SK-N-SH treated with all-trans-retinoic acid at 6 μM for 48 hours (cell line): ENCODE data around the gene ANK3.

ENCODE experiments used
- ATAC-seq: fragments of 200-7000 bp; cut with Tn5 transposase; 3 replicates; pipeline ENCODE4 v1.9.1; 2020; ENCODE audit warnings: mild to moderate bottlenecking, moderate library complexity
- ARNTL ChIP-seq: fragments of 450-650 bp; formaldehyde crosslinking; IDR thresholded peaks from 2 replicates; pipeline ENCODE4 v1.5.0; 2020; ENCODE audit warnings: low read depth, mild to moderate bottlenecking, moderate library complexity, borderline replicate concordance
- ESRRG ChIP-seq: fragments of 250-450 bp; sonication (Bioruptor Pico); IDR thresholded peaks from 2 replicates; pipeline ENCODE4 v1.6.1; 2021; ENCODE audit warnings: mild to moderate bottlenecking
- GLIS3 ChIP-seq: fragments of 250-450 bp; sonication (Bioruptor Pico); IDR thresholded peaks from 2 replicates; pipeline ENCODE4 v1.5.0; 2020; ENCODE audit warnings: mild to moderate bottlenecking, moderate library complexity
- ISL1 ChIP-seq: fragments of 250-450 bp; sonication (Bioruptor Pico); IDR thresholded peaks from 2 replicates; pipeline ENCODE4 v2.1.2; 2022; ENCODE audit warnings: mild to moderate bottlenecking, moderate library complexity
- PPARA ChIP-seq: fragments of 250-450 bp; sonication (Bioruptor Pico); IDR thresholded peaks from 2 replicates; pipeline ENCODE4 v1.5.0; 2020; ENCODE audit warnings: mild to moderate bottlenecking, borderline replicate concordance
- RARB ChIP-seq: fragments of 250-450 bp; sonication (Bioruptor Pico); IDR thresholded peaks from 2 replicates; pipeline ENCODE4 v1.8.0; 2021; ENCODE audit warnings: mild to moderate bottlenecking, moderate library complexity
- SNAI2 ChIP-seq: fragments of 250-450 bp; sonication (Bioruptor Pico); IDR thresholded peaks from 2 replicates; pipeline ENCODE4 v1.5.0; 2020; ENCODE audit warnings: mild to moderate bottlenecking, moderate library complexity
- TCF4 ChIP-seq: fragments of 250-450 bp; sonication (Bioruptor Pico); IDR thresholded peaks from 2 replicates; pipeline ENCODE4 v1.8.0; 2021; ENCODE audit warnings: mild to moderate bottlenecking, moderate library complexity, borderline replicate concordance
- ZC3H10 ChIP-seq: fragments of 250-450 bp; sonication (Bioruptor Pico); IDR thresholded peaks from 2 replicates; pipeline ENCODE4 v1.5.1; 2021; ENCODE audit warnings: mild to moderate bottlenecking, moderate library complexity
- ZFP3 ChIP-seq: fragments of 250-450 bp; sonication (Bioruptor Pico); IDR thresholded peaks from 2 replicates; pipeline ENCODE4 v1.5.0; 2020; ENCODE audit warnings: mild to moderate bottlenecking, moderate library complexity
- ZFP30 ChIP-seq: fragments of 450-650 bp; formaldehyde crosslinking; IDR thresholded peaks from 2 replicates; pipeline ENCODE4 v1.5.0; 2022; ENCODE audit warnings: mild to moderate bottlenecking, moderate library complexity
- ZNF565 ChIP-seq: fragments of 450-650 bp; formaldehyde crosslinking; conservative IDR thresholded peaks from 2 replicates; pipeline ENCODE4 v1.5.0; 2020; ENCODE audit warnings: low read depth, mild to moderate bottlenecking, moderate library complexity
- ZNF70 ChIP-seq: fragments of 450-650 bp; formaldehyde crosslinking; IDR thresholded peaks from 2 replicates; pipeline ENCODE4 v1.5.0; 2020; ENCODE audit warnings: mild to moderate bottlenecking, moderate library complexity
- TF ChIP-seq, protein P1 (sequence below): fragments of 250-450 bp; sonication (Bioruptor Pico); IDR thresholded peaks from 2 replicates; pipeline ENCODE4 v1.5.1; 2021; ENCODE audit warnings: mild to moderate bottlenecking, moderate library complexity
- TF ChIP-seq, protein P2 (sequence below): fragments of 250-450 bp; sonication (Bioruptor Pico); IDR thresholded peaks from 2 replicates; pipeline ENCODE4 v1.8.0; 2020; ENCODE audit warnings: mild to moderate bottlenecking, moderate library complexity, borderline replicate concordance
- TF ChIP-seq, protein P3 (sequence below): fragments of 250-450 bp; sonication (Bioruptor Pico); IDR thresholded peaks from 2 replicates; pipeline ENCODE4 v1.8.0; 2021; ENCODE audit warnings: low read depth, mild to moderate bottlenecking, moderate library complexity, borderline replicate concordance
- TF ChIP-seq, protein P4 (sequence below): fragments of 250-450 bp; sonication (Bioruptor Pico); IDR thresholded peaks from 2 replicates; pipeline ENCODE4 v1.5.1; 2020; ENCODE audit warnings: low read depth, mild to moderate bottlenecking, moderate library complexity

ANK3 gene

DNA sequence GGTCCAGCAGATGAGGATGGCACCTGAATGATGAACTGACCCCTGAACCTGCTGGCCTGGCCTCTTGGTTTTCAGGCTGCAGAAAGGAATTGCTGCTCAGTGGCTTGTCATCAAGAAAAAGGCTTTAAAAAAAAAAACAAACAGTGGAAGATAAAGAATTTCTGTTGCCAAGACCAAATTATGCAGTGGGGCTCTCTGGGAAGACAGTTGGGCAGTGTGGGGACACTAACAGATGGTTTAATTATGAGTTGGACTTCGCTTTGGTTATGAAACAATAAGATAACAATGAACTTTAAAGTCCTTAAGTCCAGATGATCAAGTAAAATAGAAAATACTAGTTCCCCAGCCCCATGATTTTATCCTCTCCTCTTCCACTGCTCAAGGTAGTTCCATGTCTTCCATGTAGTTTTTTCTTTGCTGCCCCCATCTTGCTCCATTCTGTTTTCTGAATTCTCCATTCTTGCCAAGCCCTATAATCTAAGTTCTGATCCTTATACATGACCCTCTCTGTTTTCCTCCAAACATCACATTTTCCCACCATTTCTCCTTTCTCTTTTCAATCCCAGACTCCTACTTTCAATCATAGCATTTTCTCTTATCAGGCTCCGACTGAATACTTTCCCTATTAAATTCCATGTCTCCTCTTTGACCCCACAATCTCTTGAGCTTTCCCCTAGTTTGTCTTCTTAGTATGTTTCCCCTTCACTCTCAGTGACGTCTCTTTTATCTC is 52.6 kb downstream of the ANK3 start:
- no peak for ATAC-seq
- TF ChIP-seq, protein P1, sequence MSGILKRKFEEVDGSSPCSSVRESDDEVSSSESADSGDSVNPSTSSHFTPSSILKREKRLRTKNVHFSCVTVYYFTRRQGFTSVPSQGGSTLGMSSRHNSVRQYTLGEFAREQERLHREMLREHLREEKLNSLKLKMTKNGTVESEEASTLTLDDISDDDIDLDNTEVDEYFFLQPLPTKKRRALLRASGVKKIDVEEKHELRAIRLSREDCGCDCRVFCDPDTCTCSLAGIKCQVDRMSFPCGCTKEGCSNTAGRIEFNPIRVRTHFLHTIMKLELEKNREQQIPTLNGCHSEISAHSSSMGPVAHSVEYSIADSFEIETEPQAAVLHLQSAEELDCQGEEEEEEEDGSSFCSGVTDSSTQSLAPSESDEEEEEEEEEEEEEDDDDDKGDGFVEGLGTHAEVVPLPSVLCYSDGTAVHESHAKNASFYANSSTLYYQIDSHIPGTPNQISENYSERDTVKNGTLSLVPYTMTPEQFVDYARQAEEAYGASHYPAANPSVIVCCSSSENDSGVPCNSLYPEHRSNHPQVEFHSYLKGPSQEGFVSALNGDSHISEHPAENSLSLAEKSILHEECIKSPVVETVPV (CRISPR knock-in tag) = no peak
- TF ChIP-seq ZNF70 = no peak
- TF ChIP-seq ZFP30 = no peak
- TF ChIP-seq, protein P2, sequence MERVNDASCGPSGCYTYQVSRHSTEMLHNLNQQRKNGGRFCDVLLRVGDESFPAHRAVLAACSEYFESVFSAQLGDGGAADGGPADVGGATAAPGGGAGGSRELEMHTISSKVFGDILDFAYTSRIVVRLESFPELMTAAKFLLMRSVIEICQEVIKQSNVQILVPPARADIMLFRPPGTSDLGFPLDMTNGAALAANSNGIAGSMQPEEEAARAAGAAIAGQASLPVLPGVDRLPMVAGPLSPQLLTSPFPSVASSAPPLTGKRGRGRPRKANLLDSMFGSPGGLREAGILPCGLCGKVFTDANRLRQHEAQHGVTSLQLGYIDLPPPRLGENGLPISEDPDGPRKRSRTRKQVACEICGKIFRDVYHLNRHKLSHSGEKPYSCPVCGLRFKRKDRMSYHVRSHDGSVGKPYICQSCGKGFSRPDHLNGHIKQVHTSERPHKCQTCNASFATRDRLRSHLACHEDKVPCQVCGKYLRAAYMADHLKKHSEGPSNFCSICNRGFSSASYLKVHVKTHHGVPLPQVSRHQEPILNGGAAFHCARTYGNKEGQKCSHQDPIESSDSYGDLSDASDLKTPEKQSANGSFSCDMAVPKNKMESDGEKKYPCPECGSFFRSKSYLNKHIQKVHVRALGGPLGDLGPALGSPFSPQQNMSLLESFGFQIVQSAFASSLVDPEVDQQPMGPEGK = no peak
- TF ChIP-seq ISL1 (CRISPR knock-in tag) = no peak

DNA sequence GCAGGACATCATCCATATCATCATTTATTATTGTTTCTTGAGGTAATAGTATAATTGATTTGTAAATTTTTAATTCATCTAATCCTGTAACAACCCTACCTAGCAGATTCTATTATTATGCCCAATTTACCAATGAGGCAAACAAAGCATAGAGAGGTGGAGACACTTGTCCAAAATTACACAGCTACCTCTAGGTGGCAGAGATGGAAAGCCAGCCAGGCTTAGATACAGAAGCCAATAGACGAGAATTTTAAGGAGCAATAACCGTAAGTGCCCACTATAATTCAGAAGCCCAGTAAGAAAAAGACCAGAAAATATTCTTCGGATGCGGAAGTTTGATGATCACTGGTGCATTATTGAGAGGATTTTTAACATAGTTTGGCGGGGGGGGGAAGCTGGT is 54.0 kb downstream of the ANK3 start:
- no peak for TF ChIP-seq TCF4 (CRISPR knock-in tag)
- no peak for TF ChIP-seq ZNF70
- TF ChIP-seq SNAI2 = no peak
- TF ChIP-seq, protein P2 = no peak
- no peak for TF ChIP-seq GLIS3 (CRISPR knock-in tag)
- no peak for TF ChIP-seq PPARA (CRISPR knock-in tag)
- 0 out of 3 replicates have a peak, but pooled peaks have one; percentile 47 for ATAC-seq

DNA sequence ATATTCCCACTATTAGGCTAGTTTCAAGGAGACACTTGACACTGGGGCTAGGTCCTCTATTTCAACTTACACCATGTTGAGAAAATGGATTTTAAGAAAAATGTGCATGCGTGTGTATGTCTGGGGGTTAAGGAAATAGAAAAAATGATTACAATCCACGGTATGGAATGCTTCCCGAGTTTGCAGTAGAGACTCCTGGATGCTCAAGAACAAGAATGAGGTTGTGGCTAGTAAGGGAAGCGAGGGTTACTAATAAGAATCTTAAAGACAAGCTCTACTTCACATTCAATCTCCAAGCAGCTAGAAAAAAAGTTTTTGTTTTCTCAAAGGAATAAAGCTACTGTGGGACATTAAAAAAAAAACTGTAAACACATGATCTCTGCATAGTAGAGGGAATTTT is 54.7 kb downstream of the ANK3 start:
- TF ChIP-seq, protein P3, sequence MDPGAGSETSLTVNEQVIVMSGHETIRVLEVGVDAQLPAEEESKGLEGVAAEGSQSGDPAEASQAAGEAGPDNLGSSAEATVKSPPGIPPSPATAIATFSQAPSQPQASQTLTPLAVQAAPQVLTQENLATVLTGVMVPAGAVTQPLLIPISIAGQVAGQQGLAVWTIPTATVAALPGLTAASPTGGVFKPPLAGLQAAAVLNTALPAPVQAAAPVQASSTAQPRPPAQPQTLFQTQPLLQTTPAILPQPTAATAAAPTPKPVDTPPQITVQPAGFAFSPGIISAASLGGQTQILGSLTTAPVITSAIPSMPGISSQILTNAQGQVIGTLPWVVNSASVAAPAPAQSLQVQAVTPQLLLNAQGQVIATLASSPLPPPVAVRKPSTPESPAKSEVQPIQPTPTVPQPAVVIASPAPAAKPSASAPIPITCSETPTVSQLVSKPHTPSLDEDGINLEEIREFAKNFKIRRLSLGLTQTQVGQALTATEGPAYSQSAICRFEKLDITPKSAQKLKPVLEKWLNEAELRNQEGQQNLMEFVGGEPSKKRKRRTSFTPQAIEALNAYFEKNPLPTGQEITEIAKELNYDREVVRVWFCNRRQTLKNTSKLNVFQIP (CRISPR knock-in tag) = no peak
- TF ChIP-seq RARB (CRISPR knock-in tag) (no peak), ESRRG (CRISPR knock-in tag) (no peak)
- peak; percentile 52; the same call in 1 of the 3 replicates for ATAC-seq

DNA sequence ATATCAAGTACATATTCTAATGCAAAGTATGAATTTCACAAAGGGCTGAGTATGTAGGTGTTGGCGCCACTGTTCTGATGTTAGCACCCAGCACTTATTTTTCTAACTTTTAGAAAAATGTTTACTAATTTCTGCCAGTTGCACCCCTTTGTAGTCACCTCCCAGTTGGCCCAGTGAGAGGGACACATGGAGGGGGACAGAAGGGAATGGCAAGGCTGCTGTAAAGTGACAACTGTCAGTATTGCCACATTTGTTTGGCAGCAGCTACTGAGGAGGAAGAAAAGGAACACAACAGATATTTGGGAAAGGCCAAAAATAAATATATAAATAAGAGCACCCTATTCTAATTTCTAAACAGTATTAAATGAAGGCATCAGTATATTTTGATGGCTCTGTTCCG is 57.3 kb downstream of the ANK3 start:
- ATAC-seq = no peak
- TF ChIP-seq RARB (CRISPR knock-in tag) (no peak), ZFP30 (no peak), ISL1 (CRISPR knock-in tag) (no peak), ZNF565 (CRISPR knock-in tag) (no peak), ZC3H10 (CRISPR knock-in tag) (no peak), ZFP3 (CRISPR knock-in tag) (no peak), ARNTL (CRISPR knock-in tag) (no peak), SNAI2 (no peak), ZNF70 (no peak), PPARA (CRISPR knock-in tag) (no peak)
- TF ChIP-seq, protein P1 (CRISPR knock-in tag) = no peak
- TF ChIP-seq, protein P4, sequence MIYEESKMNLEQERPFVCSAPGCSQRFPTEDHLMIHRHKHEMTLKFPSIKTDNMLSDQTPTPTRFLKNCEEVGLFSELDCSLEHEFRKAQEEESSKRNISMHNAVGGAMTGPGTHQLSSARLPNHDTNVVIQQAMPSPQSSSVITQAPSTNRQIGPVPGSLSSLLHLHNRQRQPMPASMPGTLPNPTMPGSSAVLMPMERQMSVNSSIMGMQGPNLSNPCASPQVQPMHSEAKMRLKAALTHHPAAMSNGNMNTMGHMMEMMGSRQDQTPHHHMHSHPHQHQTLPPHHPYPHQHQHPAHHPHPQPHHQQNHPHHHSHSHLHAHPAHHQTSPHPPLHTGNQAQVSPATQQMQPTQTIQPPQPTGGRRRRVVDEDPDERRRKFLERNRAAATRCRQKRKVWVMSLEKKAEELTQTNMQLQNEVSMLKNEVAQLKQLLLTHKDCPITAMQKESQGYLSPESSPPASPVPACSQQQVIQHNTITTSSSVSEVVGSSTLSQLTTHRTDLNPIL (CRISPR knock-in tag) = no peak
